Stimulated activated naive CD8-positive, alpha-beta T cell treated with anti-CD3 and anti-CD28 coated beads, Interleukin-15, Interleukin-2, amounts not matched to agents 100 U/mL and 50 U/mL, for 24 hours (primary cell): ENCODE measurements around the gene PRKCA.
A peak's percentile ranks its signal among the peaks of the same experiment; 100 is the strongest.

Experiments
- ATAC-seq: fragments of 150-1000 bp; cut with Tn5 transposase; one replicate; pipeline ENCODE4 v1.10.0; 2021
- DNase-seq: peaks from one replicate; pipeline ENCODE4 v3.0.0; 2021

The PRKCA gene

GRCh38 chr17:66518108-66518507, 215.7 kb downstream of the PRKCA start:
- no peak for ATAC-seq

DNA sequence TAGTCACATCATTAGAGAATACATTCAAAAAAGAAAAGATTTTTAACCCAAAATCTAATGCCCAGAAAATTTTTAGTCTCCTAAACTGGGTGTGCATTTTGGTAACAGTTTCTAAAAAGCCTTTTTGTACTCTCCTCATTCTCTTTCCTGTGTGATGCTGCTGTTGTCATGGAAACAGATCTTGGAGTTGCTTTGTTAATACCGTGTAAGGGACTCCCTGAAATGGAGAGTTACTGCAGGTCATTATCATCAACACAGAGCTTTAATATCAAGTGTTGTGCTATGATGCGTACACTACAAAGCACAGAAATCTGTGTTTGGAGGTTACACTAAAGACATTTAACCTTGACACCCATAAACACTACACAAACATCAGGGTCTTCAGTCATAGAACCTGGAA, 216.3 kb downstream of the PRKCA start:
- DNase-seq (no peak), ATAC-seq (no peak)

More at GRCh38 chr17:66518108-66518507, 215.7 kb downstream of the PRKCA start:
- no peak for DNase-seq

- DNase-seq (no peak), ATAC-seq (no peak)
Observed at GRCh38 chr17:66519154-66519553, 216.7 kb downstream of the PRKCA start.

GRCh38 chr17:66520999-66521398, 218.6 kb downstream of the PRKCA start:
- ATAC-seq (no peak), DNase-seq (no peak)

- peak; percentile 71 for ATAC-seq
Observed at GRCh38 chr17:66522591-66523272, 220.3 kb downstream of the PRKCA start.

DNA sequence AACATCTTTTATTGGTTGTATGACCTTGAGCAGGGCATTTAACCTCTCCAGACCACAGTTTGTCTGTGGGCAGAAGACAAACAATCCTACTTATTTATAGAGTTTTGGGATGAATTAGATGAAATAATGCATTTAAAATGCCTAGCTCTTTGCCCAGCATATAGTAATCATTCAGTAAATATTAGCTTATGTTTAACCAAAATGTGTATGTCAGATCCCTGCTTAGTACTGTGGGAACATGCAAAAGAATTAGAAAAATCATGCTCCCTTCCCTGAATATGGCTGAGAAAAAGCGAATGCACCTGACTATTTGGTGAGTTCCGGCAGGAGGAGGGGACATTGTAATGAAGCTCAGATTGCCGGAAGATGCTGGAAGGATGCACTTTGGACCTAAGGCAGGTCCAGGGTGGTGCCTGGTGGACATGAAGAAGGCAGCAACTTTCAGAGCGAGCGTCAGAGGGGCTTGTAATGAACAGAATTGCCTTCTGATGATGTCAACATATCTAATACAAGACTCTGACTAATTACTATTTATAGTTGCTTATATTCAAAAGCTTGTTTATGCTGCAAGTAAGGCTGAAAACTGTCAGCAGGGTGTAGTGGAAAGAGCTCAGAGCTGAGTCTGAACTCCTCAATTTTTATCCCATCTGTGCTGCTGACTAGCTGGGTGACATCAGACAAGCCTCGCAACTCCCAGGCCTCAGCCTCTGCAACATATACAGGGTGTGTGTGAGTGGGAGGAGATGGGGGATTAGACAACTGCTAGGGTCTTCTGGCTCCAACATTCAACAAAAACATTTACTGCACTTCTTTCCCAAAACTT, 221.2 kb downstream of the PRKCA start:
- ATAC-seq: no peak
- no peak for DNase-seq

More at GRCh38 chr17:66522591-66523272, 220.3 kb downstream of the PRKCA start:
- no peak for DNase-seq

- peak; percentile 44 for ATAC-seq
- no peak for DNase-seq
Observed at GRCh38 chr17:66524877-66525276, 222.5 kb downstream of the PRKCA start.

DNA sequence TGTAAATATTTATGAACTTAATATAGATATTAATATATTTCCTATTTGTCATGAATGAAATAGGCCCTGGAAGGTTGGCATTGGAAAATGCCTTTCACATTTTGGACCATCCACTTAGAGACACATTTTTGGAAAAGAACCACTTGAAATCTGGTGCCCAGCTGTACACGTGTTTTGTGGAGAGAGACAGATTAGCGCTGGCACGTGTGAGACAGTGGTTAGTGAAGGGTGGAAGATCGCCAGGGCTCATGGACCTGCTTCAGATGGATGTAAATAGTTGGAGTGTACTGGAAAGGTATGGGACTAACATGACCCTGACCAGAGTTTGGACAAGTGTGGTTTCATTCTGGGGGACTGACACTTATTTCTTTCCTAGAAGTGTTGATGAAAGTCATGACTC, 222.9 kb downstream of the PRKCA start:
- ATAC-seq (no peak), DNase-seq (no peak)

- ATAC-seq (no peak), DNase-seq (no peak)
Observed at GRCh38 chr17:66526827-66527226, 224.4 kb downstream of the PRKCA start.

GRCh38 chr17:66527335-66527734, 224.9 kb downstream of the PRKCA start:
- ATAC-seq: no peak

DNA sequence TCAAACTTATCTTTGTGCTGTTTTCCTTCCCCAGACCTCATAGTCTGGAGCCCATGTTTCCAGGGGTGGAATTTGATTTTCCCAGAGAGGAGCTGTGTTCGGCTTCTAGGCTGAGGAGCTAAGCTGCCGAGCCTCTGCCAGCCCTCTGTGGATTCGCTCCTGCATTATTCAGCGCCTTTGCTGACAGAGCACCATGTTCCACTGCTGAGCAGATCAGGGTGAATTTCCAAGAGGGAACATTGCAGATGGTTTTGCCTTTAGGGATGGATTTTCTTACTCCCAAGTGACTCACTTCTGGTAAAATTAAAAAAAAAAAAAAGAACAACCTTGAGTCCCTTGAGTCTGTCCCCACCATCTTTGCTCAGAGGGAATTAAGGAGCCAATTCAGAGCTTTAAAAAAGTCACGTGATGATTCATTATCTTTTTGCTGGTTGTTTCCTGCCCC, 229.5 kb downstream of the PRKCA start:
- ATAC-seq: no peak
- no peak for DNase-seq

More at GRCh38 chr17:66527335-66527734, 224.9 kb downstream of the PRKCA start:
- DNase-seq: no peak

GRCh38 chr17:66533572-66533971, 231.2 kb downstream of the PRKCA start:
- DNase-seq (no peak), ATAC-seq (no peak)

GRCh38 chr17:66533986-66534385, 231.6 kb downstream of the PRKCA start:
- DNase-seq: no peak
- no peak for ATAC-seq

- ATAC-seq (peak; percentile 20), DNase-seq (no peak)
Observed at GRCh38 chr17:66535611-66536010, 233.2 kb downstream of the PRKCA start.

- no peak for DNase-seq
- no peak for ATAC-seq
Observed at GRCh38 chr17:66537502-66537901, 235.1 kb downstream of the PRKCA start.

DNA sequence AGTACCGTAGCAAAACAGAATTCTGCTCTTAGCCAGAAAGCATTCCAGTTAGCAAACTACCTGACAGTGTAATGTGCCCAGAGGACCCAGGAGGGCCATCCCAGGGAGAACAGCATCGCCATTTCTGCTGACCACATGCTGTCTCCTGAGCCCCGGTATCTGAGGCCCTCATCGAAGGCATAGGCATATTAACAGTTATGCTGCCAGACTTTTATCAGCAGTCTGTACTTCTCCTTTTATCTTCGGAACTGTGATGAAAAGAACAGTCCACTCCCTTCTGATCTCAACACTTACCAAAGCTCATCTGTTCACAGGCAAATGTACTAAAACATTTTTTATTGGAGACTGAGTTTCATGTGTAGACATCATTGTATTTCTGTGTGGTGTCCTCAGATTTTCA, 236.4 kb downstream of the PRKCA start:
- DNase-seq (no peak), ATAC-seq (no peak)

GRCh38 chr17:66540131-66540781, 237.8 kb downstream of the PRKCA start:
- peak; percentile 20 for DNase-seq

DNA sequence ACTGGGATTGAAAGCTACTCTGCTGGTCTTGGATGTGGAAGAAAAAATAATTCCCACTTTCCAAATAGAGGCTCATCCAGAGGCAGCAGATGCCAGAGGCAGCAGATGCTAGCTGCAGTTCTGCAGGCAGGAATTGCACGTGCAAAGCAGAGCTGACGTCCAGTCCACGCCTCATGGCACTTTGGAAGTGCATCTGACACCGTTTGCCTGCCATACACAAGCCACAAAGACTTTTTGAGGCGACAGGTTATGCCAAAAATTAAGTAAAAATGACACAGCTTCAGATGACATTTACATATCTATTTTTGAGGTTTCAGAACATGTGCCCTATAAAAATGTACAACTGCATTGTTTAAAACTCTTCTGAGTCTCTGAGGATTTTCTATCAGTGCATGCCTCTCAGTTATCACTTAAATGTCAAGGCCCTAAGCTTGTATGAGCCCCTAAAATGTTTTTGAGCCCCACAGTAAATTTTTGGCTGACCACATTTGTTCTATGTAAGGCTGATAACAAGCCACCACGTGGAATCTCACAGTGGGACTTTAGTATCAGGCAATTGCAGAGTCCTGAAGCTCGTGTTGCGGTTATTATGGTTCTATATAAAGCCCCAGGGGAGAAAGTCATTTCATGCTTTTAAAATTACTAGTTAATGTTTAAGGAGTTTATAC, 239.2 kb downstream of the PRKCA start:
- ATAC-seq (peak; percentile 68), DNase-seq (no peak)

More at GRCh38 chr17:66540131-66540781, 237.8 kb downstream of the PRKCA start:
- ATAC-seq: no peak

DNA sequence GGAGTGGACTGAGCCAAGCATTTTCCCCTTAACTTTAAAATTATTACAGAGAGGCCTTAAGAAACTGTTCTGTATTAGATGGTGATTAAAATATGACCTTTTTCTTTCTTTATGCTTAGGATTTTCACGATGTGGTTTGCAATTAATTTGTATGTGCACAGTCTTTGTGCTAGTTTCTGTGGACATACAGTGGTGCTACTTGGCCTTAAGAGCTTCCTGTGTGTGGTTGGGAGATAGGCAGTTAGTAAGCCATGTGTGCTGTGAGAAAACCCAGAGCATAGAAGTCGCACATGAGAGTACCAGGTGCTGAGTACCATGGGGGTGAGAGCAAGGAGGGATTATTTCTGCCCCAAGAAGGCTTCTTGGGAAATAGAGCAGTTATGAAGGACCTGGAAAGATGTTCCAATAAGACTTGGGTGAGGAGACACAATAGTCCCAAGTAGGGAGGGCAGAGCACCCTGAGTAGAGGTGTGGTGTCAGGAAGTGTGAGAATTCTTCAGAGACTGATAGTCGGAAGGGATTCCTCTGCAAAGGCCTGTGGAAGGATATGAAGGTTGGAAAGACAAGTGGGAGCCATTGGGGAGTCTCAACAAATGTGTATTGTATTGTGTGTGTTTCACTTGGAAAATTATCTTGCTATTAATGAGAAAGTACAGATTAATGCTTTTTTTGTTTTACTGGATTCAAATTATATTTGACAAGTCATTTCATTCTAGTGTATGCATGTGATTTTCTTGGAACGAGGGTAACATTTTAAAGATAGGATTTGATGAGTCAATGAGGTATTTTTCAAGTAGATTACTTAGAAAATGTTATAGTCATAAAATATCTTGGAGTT, 239.9 kb downstream of the PRKCA start:
- DNase-seq: no peak

DNA sequence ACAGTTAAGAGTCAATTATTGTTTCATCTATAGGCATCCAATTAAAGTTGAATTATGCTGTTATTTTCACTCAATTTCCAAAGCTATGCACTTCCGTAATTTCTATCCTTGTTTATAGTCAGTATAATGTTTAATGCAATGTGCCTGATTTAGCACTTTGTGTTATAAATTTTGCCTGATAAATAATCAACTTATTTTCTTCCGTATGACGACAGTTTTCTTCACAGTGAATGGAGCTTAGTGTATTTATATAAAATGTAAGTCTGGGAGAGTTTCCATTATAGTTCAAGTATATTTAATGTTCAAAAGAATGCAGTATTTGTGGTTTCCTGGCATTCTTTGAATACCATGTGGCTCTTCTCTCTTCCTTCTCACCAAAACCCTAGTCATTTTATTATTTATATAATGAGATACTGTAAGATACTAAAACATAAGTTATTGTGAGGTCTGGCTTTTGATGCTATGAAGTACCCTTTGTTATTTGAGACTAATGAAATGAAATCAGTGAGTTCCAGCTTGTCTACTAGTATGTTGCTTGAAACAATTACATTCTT, 240.6 kb downstream of the PRKCA start:
- no peak for ATAC-seq
- DNase-seq: no peak

More for the DNA sequence above, 239.9 kb downstream of the PRKCA start:
- peak; percentile 83 for ATAC-seq

DNA sequence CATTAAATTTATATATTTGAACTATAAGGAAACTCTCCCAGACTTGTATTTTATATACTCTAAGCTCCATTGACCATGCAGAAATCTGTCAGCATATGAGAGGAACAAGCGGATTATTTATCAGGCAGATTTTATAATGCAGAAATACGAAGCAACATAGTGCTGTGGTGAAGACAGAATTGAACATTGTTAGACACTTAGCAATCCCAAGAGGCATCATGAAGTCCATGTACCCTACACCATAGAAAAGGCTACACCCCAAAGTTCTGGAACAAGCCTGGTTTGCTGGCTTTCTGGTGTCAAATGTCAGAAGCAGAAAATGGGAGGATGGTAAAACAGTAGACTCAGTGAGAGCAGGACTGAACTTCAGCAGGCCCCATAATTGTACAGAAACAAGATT, 241.1 kb downstream of the PRKCA start:
- DNase-seq: no peak

More for the DNA sequence above, 241.1 kb downstream of the PRKCA start:
- ATAC-seq: no peak
